Heart right ventricle (tissue), 16 donors: ENCODE data around the gene RHO. TPM values are rescaled to one million over a fixed set of nuclear protein-coding genes. Genes with fewer than 3 reads are reported as not detected.
"Not testable (repeated sequence)": the region's sequence is repeated elsewhere in the genome, so short reads cannot be mapped to it uniquely, and the experiment has no call there.

Experiments
- ATAC-seq, 8 donors: fragments of 200-7000 bp; cut with Tn5 transposase; one replicate each; pipeline ENCODE4 v1.9.1; 2020; ENCODE audit warnings: mild to moderate bottlenecking in 8 of 8, moderate library complexity in 8 of 8, moderate number of reproducible peaks in 1 of 8
- DNase-seq, 2 donors: peaks; one replicate each; pipeline ENCODE4 v3.0.0-alpha.2; 2020
- H3K27ac ChIP-seq, 10 donors: fragments of 200-600 bp; sonication (generic) in 2 of 10; one replicate each; pipeline versions ENCODE4 v1.5.0 to v1.8.0; 2020 to 2022; ENCODE audit warnings: mild to moderate bottlenecking in 3 of 10
- H3K27me3 ChIP-seq, 7 donors: fragments of 200-600 bp; one replicate each; pipeline ENCODE4 v1.8.0; 2021 to 2022; ENCODE audit warnings: mild to moderate bottlenecking in 2 of 7
- H3K36me3 ChIP-seq, 9 donors: fragments of 200-600 bp; sonication (generic) in 1 of 9; one replicate each; pipeline versions ENCODE4 v1.5.0 to v1.8.0; 2020 to 2022; ENCODE audit warnings: mild to moderate bottlenecking in 2 of 9
- H3K4me1 ChIP-seq, 9 donors: fragments of 200-600 bp; sonication (generic) in 1 of 9; one replicate each; pipeline versions ENCODE4 v1.5.0 to v1.8.0; 2020 to 2022; ENCODE audit warnings: mild to moderate bottlenecking in 4 of 9
- H3K4me3 ChIP-seq, 10 donors: fragments of 200-600 bp; sonication (generic) in 2 of 10; one replicate each; pipeline versions ENCODE4 v1.5.0 to v1.8.0; 2020 to 2022; ENCODE audit warnings: mild to moderate bottlenecking in 7 of 10, moderate library complexity in 2 of 10
- H3K9me3 ChIP-seq, 11 donors: fragments of 200-600 bp in 10 of 11; sonication (generic) in 2 of 11; one replicate each; pipeline versions ENCODE4 v1.5.0 to v1.8.0; 2013 to 2022; ENCODE audit warnings: mild to moderate bottlenecking in 2 of 11, control low read depth in 1 of 11, moderate library complexity in 1 of 11
- CTCF ChIP-seq, 9 donors: fragments of 200-600 bp; sonication (generic) in 2 of 9; IDR thresholded peaks; one replicate each; pipeline versions ENCODE4 v1.5.0 to v1.8.0; 2021 to 2022; ENCODE audit warnings: antibody characterized with exemption in 9 of 9, mild to moderate bottlenecking in 5 of 9, moderate library complexity in 1 of 9
- WGBS, 2 donors: extraction: QIAGEN DNeasy Blood & Tissue Kit; methylation state at CpG; one replicate each; pipeline ENCODE4 v1.1.7; 2013; ENCODE audit warnings: inconsistent platforms in 1 of 2; 5-methylcytosine and 5-hydroxymethylcytosine counted together
- intact Hi-C, 10 donors: fragments of 100-400 bp; cut with DNase I; formaldehyde crosslinking; loops; one replicate each; pipeline versions ENCODE4 v1.11.1 to v1.14.2; 2022
- polyA plus RNA-seq, 2 donors: library from polyadenylated mRNA; stranded (reverse); fragments of 200-250 nt; gene quantifications; one replicate each; pipeline ENCODE4 v1.2.3, GENCODE V29; 2013
- total RNA-seq, 10 donors: library from RNA; stranded (reverse); fragmentation: NEBNext Ultra II Directional in 3 of 10; extraction: Animal tissue kit (Norgen Biotek cat#: 25700) in 3 of 10; gene quantifications; one replicate each; pipeline versions ENCODE4 v1.2.1 to v1.2.4, GENCODE V29; 2021 to 2023
- donor health status: Arrhythmogenic right ventricular cardiomyopathy.
- donor health status: ischemic (EF 13 %, LVEDD 7.1; RV severe dilation, severe dysfunction).
- donor health status: healthy with polysubstance abuse.
- donor health status: DM: no; HTN: yes; CAD: no.
- donor health status: DM: no; HTN: no; CAD: no.
- donor health status: ischemic (EF 25% LVEDD 6.9; RV normal size, moderate dysfunction).
- donor health status: ischemic (EF 25% LVEDD 5.7; RV mildly dilated, moderate dysfunction).
- donor health status: healthy.
- donor health status: DM: yes; HTN: yes; CAD: no.
- donor health status: Ischemic cardiomyopathy.
- donor health status: ischemic (EF 35%, LVEDD 5.7; RV mildly dilated, moderate dysfunction).
- donor health status: nonischemic (EF 11% LVEDD 7.7; RV severe dilation, severe dysfunction).
- donor health status: DM: yes; HTN: yes; CAD: no.
- donor health status: PGD.
- donor health status: ischemic (EF 29% LVEDD 5.4; RV normal size, mild dysfunction).
- donor health status: nonischemic (EF 23%, LVEDD 6.1; RV moderate dilation, normal function).

RHO gene
- total and polyA plus RNA-seq, 12 donors, result not detected

- Histone ChIP-seq H3K36me3 (peaks cover 0 to 44% (median 8%) of the 10 kb centered on the region in 9 donors), H3K27me3 (no peaks in the 10 kb centered on the region), H3K27ac (peak overlapping the region in 2 of 10 donors; percentile 31 to 85), H3K9me3 (no peaks in the 10 kb centered on the region), H3K4me1 (peaks cover 17 to 71% (median 37%) of the 10 kb centered on the region in 9 donors), H3K4me3 (no peak overlapping the region)
- intact Hi-C loops, result loop anchor here in 6 of 10 donors (2.0 to 10.0 kb wide), 4 partner anchors 337 to 447 kb away; no protein-coding TSS in a partner anchor
- 90 to 92% methylated on average over 13 of the region's 13 CpGs for WGBS, 2 donors
- no peak for TF ChIP-seq CTCF (IDR thresholded peaks at IDR 0.05)
- ATAC-seq (no peak), DNase-seq (no peak)
Measured at GRCh38 chr3:129487183-129487867, 41.1 kb upstream of the RHO start.

GRCh38 chr3:129487868-129488335, 40.5 kb upstream of the RHO start:
- intact Hi-C loops, result loop anchor here in 6 of 10 donors (2.0 to 10.0 kb wide), 4 partner anchors 337 to 447 kb away; no protein-coding TSS in a partner anchor
- not testable (repeated sequence) for H3K27me3 ChIP-seq, H3K4me3 ChIP-seq, DNase-seq, H3K9me3 ChIP-seq, ATAC-seq
- H3K4me1 ChIP-seq, result peaks cover 14 to 66% (median 31%) of the 10 kb centered on the region in 9 donors
- peak overlapping the region in 1 of 10 donors; percentile 85 for H3K27ac ChIP-seq
- H3K36me3 ChIP-seq, result peaks cover 0 to 49% (median 9%) of the 10 kb centered on the region in 9 donors
- WGBS, 2 donors, result 97% methylated on average over 4 of the region's 4 CpGs

GRCh38 chr3:129489258-129489657, 39.2 kb upstream of the RHO start:
- not testable (repeated sequence) for DNase-seq, H3K27me3 ChIP-seq, H3K9me3 ChIP-seq, ATAC-seq, H3K4me3 ChIP-seq
- WGBS, 2 donors, result 90 to 91% methylated on average over 10 of the region's 10 CpGs
- Histone ChIP-seq H3K4me1 (peaks cover 14 to 69% (median 35%) of the 10 kb centered on the region in 9 donors), H3K36me3 (peaks cover 0 to 53% (median 9%) of the 10 kb centered on the region in 9 donors), H3K27ac (peak overlapping the region in 1 of 10 donors; percentile 78)
- intact Hi-C loops, result loop anchor here in 5 of 10 donors (5.0 to 10.0 kb wide), 3 partner anchors 336 to 446 kb away; no protein-coding TSS in a partner anchor

GRCh38 chr3:129490273-129490675, 38.2 kb upstream of the RHO start:
- intact Hi-C loops, result loop anchor here in 9 of 10 donors (2.0 to 10.0 kb wide), 13 partner anchors 105 to 445 kb away; partner anchors contain the start of gene PLXND1 (in 4 of the 9)
- Histone ChIP-seq H3K27ac (peak overlapping the region in 9 of 10 donors; percentile 54 to 87 (median 76)), H3K4me1 (peaks cover 14 to 66% (median 40%) of the 10 kb centered on the region in 9 donors), H3K9me3 (no peaks in the 10 kb centered on the region), H3K4me3 (no peak overlapping the region), H3K36me3 (peaks cover 0 to 54% (median 7%) of the 10 kb centered on the region in 9 donors), H3K27me3 (no peaks in the 10 kb centered on the region)
- DNase-seq, result peak; percentile 79 to 88
- WGBS, 2 donors, result 14 to 20% methylated on average over 5 of the region's 5 CpGs
- TF ChIP-seq CTCF (IDR thresholded peaks at IDR 0.05), result peak; percentile 78 to 96 (median 90)
- ATAC-seq, result peak; percentile 88 to 94 (median 91)

- not testable (repeated sequence) for DNase-seq, H3K27me3 ChIP-seq, ATAC-seq, H3K4me3 ChIP-seq, H3K9me3 ChIP-seq
- intact Hi-C loops, result loop anchor here in 9 of 10 donors (2.0 to 10.0 kb wide), 13 partner anchors 104 to 444 kb away; partner anchors contain the start of gene PLXND1 (in 4 of the 9)
- Histone ChIP-seq H3K36me3 (peaks cover 0 to 52% (median 7%) of the 10 kb centered on the region in 9 donors), H3K27ac (peak overlapping the region in 8 of 10 donors; percentile 54 to 87 (median 76)), H3K4me1 (peaks cover 14 to 64% (median 38%) of the 10 kb centered on the region in 9 donors)
- 76 to 77% methylated on average over 4 of the region's 4 CpGs for WGBS, 2 donors
Measured at GRCh38 chr3:129491077-129491476, 37.4 kb upstream of the RHO start.
